Measurements from ENCODE around the gene FDCSP.
"Not testable (repeated sequence)": the region's sequence is repeated elsewhere in the genome, so short reads cannot be mapped to it uniquely, and the experiment has no call there.

GRCh38 chr4:70216109-70216508 lies 9.8 kb upstream of the FDCSP start:
- not testable (repeated sequence) for TF ChIP-seq EZH2 (IDR thresholded peaks at IDR 0.05; ENCODE audit: insufficient read depth, poor library complexity, severe bottlenecking); EZH2phosphoT487 (IDR thresholded peaks at IDR 0.05; ENCODE audit: insufficient read depth, low read depth)
